K562 (cell line): ENCODE results near the gene MTHFSD.

Experiments
- CTCF ChIP-seq, 3 experiments: IDR thresholded peaks in 2 of 3; conservative IDR thresholded peaks in 1 of 3; 2 replicates each; pipeline ENCODE4 v1.5.1; 2011 to 2012; ENCODE audit warnings: low read length in 3 of 3, mild to moderate bottlenecking in 3 of 3, control low read depth in 2 of 3, improper control_type of control experiment in 1 of 3, inconsistent platforms in 1 of 3, low read depth in 1 of 3, mixed read lengths in 1 of 3, moderate library complexity in 1 of 3; ENCODE audit not compliant: insufficient read depth in 2 of 3
- IRF1 ChIP-seq: sonication (generic); formaldehyde crosslinking; IDR thresholded peaks from 2 replicates; pipeline ENCODE4 v1.8.0; 2022; ENCODE audit warnings: missing genetic modification reagents, mild to moderate bottlenecking, borderline replicate concordance
- JUN ChIP-seq, 2 experiments: sonication (generic) in 1 of 2; formaldehyde crosslinking in 1 of 2; IDR thresholded peaks; 2 replicates each; pipeline versions ENCODE4 v1.6.1 to v1.8.0; 2012 to 2022; ENCODE audit warnings: borderline replicate concordance in 2 of 2, mild to moderate bottlenecking in 2 of 2, improper control_type of control experiment in 1 of 2, low read depth in 1 of 2, low read length in 1 of 2, missing genetic modification reagents in 1 of 2
- RBFOX2 ChIP-seq: fragments of 200-400 bp; formaldehyde crosslinking; IDR thresholded peaks from 2 replicates; pipeline ENCODE4 v1.6.1; 2017; ENCODE audit warnings: low read depth, mild to moderate bottlenecking, low read length, moderate library complexity
- ZNF23 ChIP-seq: fragments of 250-450 bp; sonication (Bioruptor Pico); IDR thresholded peaks from 2 replicates; pipeline ENCODE4 v1.4.0; 2020; ENCODE audit warnings: mild to moderate bottlenecking

DNA sequence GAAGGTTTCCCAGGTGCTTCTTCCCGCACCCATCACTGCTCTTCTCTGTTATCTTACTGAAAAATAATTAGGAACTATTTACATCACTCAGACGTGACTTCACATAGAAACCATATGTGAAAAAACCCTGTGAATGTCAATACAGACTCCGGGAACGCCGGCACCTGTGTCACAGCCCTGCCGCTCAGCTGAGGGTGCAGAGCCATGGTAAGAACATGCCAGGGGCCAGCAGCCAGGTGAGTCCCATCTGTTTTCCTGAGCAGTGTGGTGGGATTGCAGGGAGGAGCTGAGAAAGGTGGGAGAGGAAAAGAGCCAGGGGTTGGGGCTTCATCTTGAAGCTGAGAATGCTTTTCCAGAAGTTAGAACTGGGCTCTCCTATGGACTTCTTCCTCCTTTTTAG is 31.0 kb downstream of the MTHFSD start:
- TF ChIP-seq RBFOX2 = no peak
- TF ChIP-seq JUN (IDR thresholded peaks at IDR 0.05; ENCODE audit: borderline replicate concordance, low read depth, low read length) = no peak
- TF ChIP-seq JUN (CRISPR knock-in tag; IDR thresholded peaks at IDR 0.05; ENCODE audit: borderline replicate concordance) = no peak
- TF ChIP-seq ZNF23 (CRISPR knock-in tag) = no peak
- TF ChIP-seq CTCF (IDR thresholded peaks at IDR 0.05 in 2 of 3, conservative IDR thresholded peaks at IDR 0.05 in 1 of 3; ENCODE audit: insufficient read depth in 2 of 3, low read depth in 1 of 3, low read length in 3 of 3) = no peak
- no peak for TF ChIP-seq IRF1
